ENCODE results near the gene IER5.

GRCh38 chr1:181092056-181092455, 3.6 kb downstream of the IER5 start:
- no peak for TF ChIP-seq CTCF (conservative IDR thresholded peaks at IDR 0.05 in 1 of 2, IDR thresholded peaks at IDR 0.05 in 1 of 2; ENCODE audit: extremely low read depth in 1 of 2, insufficient read depth in 1 of 2, low read depth in 1 of 2, low read length in 2 of 2)
- TF ChIP-seq EZH2 (IDR thresholded peaks at IDR 0.05; ENCODE audit: borderline replicate concordance, low read length): no peak

Data from mammary epithelial cell (primary cell).